ENCODE measurements around the gene BCOR.

Gene BCOR

GRCh38 chrX:40007131-40007755 is 90.5 kb downstream of the BCOR start:
- peak overlapping the region in 1 of 2 experiments; percentile 9 for H3K4me3 ChIP-seq (ENCODE audit: insufficient read depth in 1 of 2, low read depth in 1 of 2, low read length in 2 of 2)
- no peak overlapping the region for H2BK5ac ChIP-seq (ENCODE audit: low read depth, low read length, poor library complexity, severe bottlenecking)
- no peak overlapping the region for H2AK5ac ChIP-seq (ENCODE audit: low read length, severe bottlenecking)
- no peak overlapping the region for H3K4me2 ChIP-seq (ENCODE audit: low read length, poor library complexity, severe bottlenecking)
- no peak overlapping the region for H3K27ac ChIP-seq (ENCODE audit: low read length, poor library complexity, severe bottlenecking)
- no peak overlapping the region for H3K18ac ChIP-seq (ENCODE audit: low read depth in 1 of 2, low read length in 2 of 2)
- H3K9ac ChIP-seq (ENCODE audit: low read length), result no peak overlapping the region
- H3K79me1 ChIP-seq (replicated peaks; ENCODE audit: low read length, poor library complexity, severe bottlenecking), result no peaks in the 10 kb centered on the region
- no peak overlapping the region for H2AFZ ChIP-seq (ENCODE audit: low read depth, low read length)
- no peaks in the 10 kb centered on the region for H3K9me3 ChIP-seq (ENCODE audit: control insufficient read depth, low read length)
- no peaks in the 10 kb centered on the region for H3K36me3 ChIP-seq (ENCODE audit: control insufficient read depth in 1 of 2, insufficient read depth in 2 of 2, low read depth in 1 of 2, low read length in 2 of 2)
- H3K27me3 ChIP-seq (ENCODE audit: control insufficient read depth in 1 of 2, insufficient read depth in 1 of 2, low read length in 2 of 2), result peaks cover 0 to 93% of the 10 kb centered on the region in 2 experiments
- no peak overlapping the region for H3K4ac ChIP-seq (ENCODE audit: low read depth in 1 of 2, low read length in 2 of 2)
- H3K14ac ChIP-seq (ENCODE audit: low read length in 2 of 2), result no peak overlapping the region
- H2BK120ac ChIP-seq (ENCODE audit: low read depth, low read length), result no peak overlapping the region
- H4K91ac ChIP-seq (ENCODE audit: low read length), result no peak overlapping the region
- no peak for DNase-seq
- H2BK15ac ChIP-seq (ENCODE audit: low read depth, poor library complexity, severe bottlenecking), result no peak overlapping the region
- no peak overlapping the region for H3K23ac ChIP-seq (ENCODE audit: low read length in 2 of 2)
- H4K8ac ChIP-seq (ENCODE audit: low read length), result no peak overlapping the region
- WGBS, result 37% methylated on average over 33 of the region's 33 CpGs
- no peak overlapping the region for H2BK12ac ChIP-seq (ENCODE audit: low read length in 2 of 2)
- H3K4me1 ChIP-seq (ENCODE audit: control insufficient read depth, insufficient read depth, low read depth, low read length), result peaks cover 50% of the 10 kb centered on the region

- Histone ChIP-seq H2BK5ac (ENCODE audit: low read depth, low read length, poor library complexity, severe bottlenecking) (no peak overlapping the region), H2BK120ac (ENCODE audit: low read depth, low read length) (no peak overlapping the region), H3K23ac (ENCODE audit: low read length in 2 of 2) (no peak overlapping the region), H3K4ac (ENCODE audit: low read depth in 1 of 2, low read length in 2 of 2) (no peak overlapping the region), H3K27me3 (ENCODE audit: control insufficient read depth in 1 of 2, insufficient read depth in 1 of 2, low read length in 2 of 2) (peaks cover 0 to 90% of the 10 kb centered on the region in 2 experiments), H2AFZ (ENCODE audit: low read depth, low read length) (peak overlapping the region; percentile 63), H2BK15ac (ENCODE audit: low read depth, poor library complexity, severe bottlenecking) (no peak overlapping the region), H3K4me2 (ENCODE audit: low read length, poor library complexity, severe bottlenecking) (peak overlapping the region; percentile 54), H3K4me1 (ENCODE audit: control insufficient read depth, insufficient read depth, low read depth, low read length) (peaks cover 43% of the 10 kb centered on the region), H3K79me1 (replicated peaks; ENCODE audit: low read length, poor library complexity, severe bottlenecking) (no peaks in the 10 kb centered on the region), H2AK5ac (ENCODE audit: low read length, severe bottlenecking) (no peak overlapping the region), H4K91ac (ENCODE audit: low read length) (peak overlapping the region; percentile 68), H3K27ac (ENCODE audit: low read length, poor library complexity, severe bottlenecking) (no peak overlapping the region), H3K36me3 (ENCODE audit: control insufficient read depth in 1 of 2, insufficient read depth in 2 of 2, low read depth in 1 of 2, low read length in 2 of 2) (no peaks in the 10 kb centered on the region), H4K8ac (ENCODE audit: low read length) (peak overlapping the region; percentile 15), H3K4me3 (ENCODE audit: insufficient read depth in 1 of 2, low read depth in 1 of 2, low read length in 2 of 2) (peak overlapping the region in 1 of 2 experiments; percentile 2), H3K18ac (ENCODE audit: low read depth in 1 of 2, low read length in 2 of 2) (peak overlapping the region; percentile 6 to 62), H3K9ac (ENCODE audit: low read length) (no peak overlapping the region), H2BK12ac (ENCODE audit: low read length in 2 of 2) (no peak overlapping the region), H3K14ac (ENCODE audit: low read length in 2 of 2) (no peak overlapping the region), H3K9me3 (ENCODE audit: control insufficient read depth, low read length) (no peaks in the 10 kb centered on the region)
- 17% methylated on average over 40 of the region's 63 CpGs for WGBS
- DNase-seq, result peak; percentile 35
These were observed 91.4 kb downstream of the BCOR start for GRCh38 chrX:40006106-40007017.

- DNase-seq, result no peak
- H3K4me1 ChIP-seq (ENCODE audit: control insufficient read depth, insufficient read depth, low read depth, low read length), result peaks cover 36% of the 10 kb centered on the region
These were observed 92.3 kb downstream of the BCOR start for GRCh38 chrX:40005292-40006011.

GRCh38 chrX:40004921-40005291 is 92.9 kb downstream of the BCOR start:
- Histone ChIP-seq H3K9ac (ENCODE audit: low read length) (no peak overlapping the region), H2BK5ac (ENCODE audit: low read depth, low read length, poor library complexity, severe bottlenecking) (no peak overlapping the region), H2AK5ac (ENCODE audit: low read length, severe bottlenecking) (no peak overlapping the region), H2BK120ac (ENCODE audit: low read depth, low read length) (no peak overlapping the region), H2BK12ac (ENCODE audit: low read length in 2 of 2) (no peak overlapping the region), H3K9me3 (ENCODE audit: control insufficient read depth, low read length) (no peaks in the 10 kb centered on the region), H2BK15ac (ENCODE audit: low read depth, poor library complexity, severe bottlenecking) (no peak overlapping the region), H3K18ac (ENCODE audit: low read depth in 1 of 2, low read length in 2 of 2) (no peak overlapping the region), H3K4me3 (ENCODE audit: insufficient read depth in 1 of 2, low read depth in 1 of 2, low read length in 2 of 2) (no peak overlapping the region), H4K8ac (ENCODE audit: low read length) (no peak overlapping the region), H3K4me1 (ENCODE audit: control insufficient read depth, insufficient read depth, low read depth, low read length) (peaks cover 32% of the 10 kb centered on the region), H3K79me1 (replicated peaks; ENCODE audit: low read length, poor library complexity, severe bottlenecking) (no peaks in the 10 kb centered on the region), H2AFZ (ENCODE audit: low read depth, low read length) (no peak overlapping the region), H3K4ac (ENCODE audit: low read depth in 1 of 2, low read length in 2 of 2) (no peak overlapping the region), H3K27ac (ENCODE audit: low read length, poor library complexity, severe bottlenecking) (no peak overlapping the region), H3K4me2 (ENCODE audit: low read length, poor library complexity, severe bottlenecking) (peak overlapping the region; percentile 54), H4K91ac (ENCODE audit: low read length) (no peak overlapping the region), H3K36me3 (ENCODE audit: control insufficient read depth in 1 of 2, insufficient read depth in 2 of 2, low read depth in 1 of 2, low read length in 2 of 2) (no peaks in the 10 kb centered on the region), H3K23ac (ENCODE audit: low read length in 2 of 2) (no peak overlapping the region), H3K27me3 (ENCODE audit: control insufficient read depth in 1 of 2, insufficient read depth in 1 of 2, low read length in 2 of 2) (peaks cover 0 to 85% of the 10 kb centered on the region in 2 experiments), H3K14ac (ENCODE audit: low read length in 2 of 2) (no peak overlapping the region)
- 51% methylated on average over 15 of the region's 16 CpGs for WGBS
- no peak for DNase-seq

More at GRCh38 chrX:40005292-40006011, 92.3 kb downstream of the BCOR start:
- peak overlapping the region; percentile 6 to 62 for H3K18ac ChIP-seq (ENCODE audit: low read depth in 1 of 2, low read length in 2 of 2)
- peak overlapping the region; percentile 63 for H2AFZ ChIP-seq (ENCODE audit: low read depth, low read length)
- peak overlapping the region; percentile 73 for H2BK120ac ChIP-seq (ENCODE audit: low read depth, low read length)
- peak overlapping the region; percentile 49 for H4K8ac ChIP-seq (ENCODE audit: low read length)
- no peak overlapping the region for H2BK5ac ChIP-seq (ENCODE audit: low read depth, low read length, poor library complexity, severe bottlenecking)
- 27% methylated on average over 41 of the region's 73 CpGs for WGBS
- no peaks in the 10 kb centered on the region for H3K36me3 ChIP-seq (ENCODE audit: control insufficient read depth in 1 of 2, insufficient read depth in 2 of 2, low read depth in 1 of 2, low read length in 2 of 2)
- no peak overlapping the region for H3K4ac ChIP-seq (ENCODE audit: low read depth in 1 of 2, low read length in 2 of 2)
- no peak overlapping the region for H2BK15ac ChIP-seq (ENCODE audit: low read depth, poor library complexity, severe bottlenecking)
- no peak overlapping the region for H3K9ac ChIP-seq (ENCODE audit: low read length)
- H2AK5ac ChIP-seq (ENCODE audit: low read length, severe bottlenecking), result no peak overlapping the region
- H3K4me2 ChIP-seq (ENCODE audit: low read length, poor library complexity, severe bottlenecking), result peak overlapping the region; percentile 54
- no peaks in the 10 kb centered on the region for H3K79me1 ChIP-seq (replicated peaks; ENCODE audit: low read length, poor library complexity, severe bottlenecking)
- no peak overlapping the region for H3K14ac ChIP-seq (ENCODE audit: low read length in 2 of 2)
- peak overlapping the region in 1 of 2 experiments; percentile 42 for H2BK12ac ChIP-seq (ENCODE audit: low read length in 2 of 2)
- peak overlapping the region; percentile 68 for H4K91ac ChIP-seq (ENCODE audit: low read length)
- no peak overlapping the region for H3K27ac ChIP-seq (ENCODE audit: low read length, poor library complexity, severe bottlenecking)
- no peak overlapping the region for H3K23ac ChIP-seq (ENCODE audit: low read length in 2 of 2)
- H3K27me3 ChIP-seq (ENCODE audit: control insufficient read depth in 1 of 2, insufficient read depth in 1 of 2, low read length in 2 of 2), result peaks cover 0 to 88% of the 10 kb centered on the region in 2 experiments
- no peaks in the 10 kb centered on the region for H3K9me3 ChIP-seq (ENCODE audit: control insufficient read depth, low read length)
- H3K4me3 ChIP-seq (ENCODE audit: insufficient read depth in 1 of 2, low read depth in 1 of 2, low read length in 2 of 2), result no peak overlapping the region

Measured in mesenchymal stem cell (in vitro differentiated cells and primary cell).